Keratinocyte (primary cell): ENCODE data around the gene USP27X. TPM values are rescaled to one million over a fixed set of nuclear protein-coding genes. Genes with fewer than 3 reads are reported as not detected.

Experiments used
- DNase-seq: peaks from one replicate; pipeline ENCODE4 v3.0.0-alpha.2; 2011; ENCODE audit warnings: low read depth, missing footprints, low spot score
- FAIRE-seq: peaks from 2 replicates; lab custom pipeline; 2011; peaks lifted over from hg19 to GRCh38; lab: Jason Lieb, UNC
- H2AFZ ChIP-seq: 2 replicates; pipeline ENCODE4 v1.6.0; 2012; ENCODE audit warnings: low read length, control low read depth, inconsistent platforms; ENCODE audit not compliant: control insufficient read depth
- H3K27ac ChIP-seq: 2 replicates; pipeline ENCODE4 v1.5.1; 2011; ENCODE audit warnings: low read length; ENCODE audit not compliant: control insufficient read depth, insufficient read depth
- H3K27me3 ChIP-seq: 3 replicates; pipeline ENCODE4 v1.6.0; 2011; ENCODE audit warnings: low read length; ENCODE audit not compliant: control insufficient read depth, insufficient read depth; ENCODE audit errors: extremely low read depth
- H3K36me3 ChIP-seq, 2 experiments: 2 replicates in 1 of 2; 3 replicates in 1 of 2; pipeline ENCODE4 v1.5.1; 2011; ENCODE audit warnings: low read length in 2 of 2, mild to moderate bottlenecking in 1 of 2; ENCODE audit not compliant: control insufficient read depth in 2 of 2, insufficient read depth in 2 of 2; ENCODE audit errors: extremely low read depth in 1 of 2
- H3K4me1 ChIP-seq: 3 replicates; pipeline ENCODE4 v1.5.1; 2011; ENCODE audit warnings: low read length; ENCODE audit not compliant: control insufficient read depth, insufficient read depth; ENCODE audit errors: extremely low read depth
- H3K4me2 ChIP-seq: 3 replicates; pipeline ENCODE4 v1.6.0; 2011; ENCODE audit warnings: low read depth, low read length; ENCODE audit not compliant: control insufficient read depth, insufficient read depth; ENCODE audit errors: extremely low read depth
- H3K4me3 ChIP-seq, 3 experiments: fragments of 200-600 bp in 1 of 3; sonication (generic) in 1 of 3; 2 replicates in 2 of 3; 3 replicates in 1 of 3; pipeline ENCODE4 v1.5.1; 2011 to 2016; ENCODE audit warnings: low read length in 3 of 3, mild to moderate bottlenecking in 3 of 3, control low read depth in 2 of 3, inconsistent platforms in 1 of 3, low read depth in 1 of 3, mixed read lengths in 1 of 3, mixed run types in 1 of 3, moderate library complexity in 1 of 3; ENCODE audit not compliant: control insufficient read depth in 2 of 3, insufficient read depth in 2 of 3; ENCODE audit errors: extremely low read depth in 1 of 3
- H3K79me2 ChIP-seq: 2 replicates; pipeline ENCODE4 v1.6.0; 2012; ENCODE audit warnings: low read length; ENCODE audit not compliant: control insufficient read depth, insufficient read depth
- H3K9ac ChIP-seq: 3 replicates; pipeline ENCODE4 v1.6.0; 2011; ENCODE audit warnings: low read length; ENCODE audit not compliant: control insufficient read depth, insufficient read depth; ENCODE audit errors: extremely low read depth
- H3K9me1 ChIP-seq: 3 replicates; pipeline ENCODE4 v1.6.0; 2011; ENCODE audit warnings: low read length; ENCODE audit not compliant: control insufficient read depth, insufficient read depth; ENCODE audit errors: extremely low read depth
- H3K9me3 ChIP-seq: 2 replicates; pipeline ENCODE4 v1.5.1; 2012; ENCODE audit warnings: low read depth, low read length; ENCODE audit not compliant: control insufficient read depth
- H4K20me1 ChIP-seq: 3 replicates; pipeline ENCODE4 v1.6.0; 2011; ENCODE audit warnings: low read length; ENCODE audit not compliant: control insufficient read depth, insufficient read depth; ENCODE audit errors: extremely low read depth
- EZH2 ChIP-seq: IDR thresholded peaks from one replicate; pipeline ENCODE4 v1.6.1; 2012; ENCODE audit warnings: inconsistent platforms, mild to moderate bottlenecking, low read length, moderate library complexity
- dilution Hi-C: fragments of 300-500 bp; cut with MboI; formaldehyde crosslinking; loops from one replicate; pipeline ENCODE4 v1.7.0; 2020; ENCODE audit warnings: low sequenced_read_pairs; ENCODE audit not compliant: extremely low pct_ligation_motif_present
- polyA plus RNA-seq, 5 experiments: library from polyadenylated mRNA; depleted of rRNA in 3 of 5; stranded (reverse) in 3 of 5; stranded (forward) in 1 of 5; unstranded in 1 of 5; fragments of >200 nt; gene quantifications; 1 replicate in 1 of 5; 2 replicates in 3 of 5; 3 replicates in 1 of 5; pipeline versions ENCODE4 v1.2.1 to v1.2.3, GENCODE V29; 2011 to 2012; ENCODE audit warnings: missing spikeins in 2 of 5, low read depth in 1 of 5, low replicate concordance in 1 of 5
- TF ChIP-seq, protein P1 (sequence below), 3 experiments: IDR thresholded peaks in 1 of 3; conservative IDR thresholded peaks in 1 of 3; optimal IDR thresholded peaks in 1 of 3; 2 replicates in 2 of 3; 3 replicates in 1 of 3; pipeline versions ENCODE3 to v1.5.1; 2011; ENCODE audit warnings: low read length in 3 of 3, mild to moderate bottlenecking in 3 of 3, moderate library complexity in 2 of 3, control low read depth in 1 of 3, inconsistent platforms in 1 of 3; ENCODE audit not compliant: insufficient read depth in 2 of 3; ENCODE audit errors: extremely low read depth in 1 of 3

The USP27X gene
- polyA plus RNA-seq, 1 donor (not counting 4 experiments of a cell fraction or from before 2014, with no cell fraction given): 2.8 TPM

DNA sequence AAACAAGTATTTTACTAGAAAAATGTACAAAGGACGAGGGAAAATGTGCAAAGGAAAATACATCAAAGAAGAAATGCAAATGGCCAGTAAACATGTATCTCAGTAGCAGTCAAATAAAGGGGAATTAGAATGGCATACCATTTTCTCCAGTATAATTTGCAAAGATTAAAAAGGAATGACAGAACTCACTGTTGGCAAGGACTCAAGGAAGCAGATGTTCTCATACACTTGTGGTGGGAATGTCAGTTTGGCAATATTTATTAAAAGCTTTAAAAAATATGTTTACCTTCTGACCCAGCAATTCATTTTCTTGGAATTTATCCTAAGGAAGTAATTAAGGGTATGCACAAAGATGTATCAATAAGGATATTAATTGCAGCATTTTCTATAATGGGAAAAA is 50.8 kb downstream of the USP27X start:
- Histone ChIP-seq H3K4me1 (no peaks in the 10 kb centered on the region), H3K27me3 (no peaks in the 10 kb centered on the region), H2AFZ (no peak overlapping the region), H3K9ac (no peak overlapping the region), H3K9me3 (no peaks in the 10 kb centered on the region), H3K4me3 (no peak overlapping the region), H3K36me3 (no peaks in the 10 kb centered on the region), H3K4me2 (no peak overlapping the region), H3K9me1 (no peaks in the 10 kb centered on the region), H3K27ac (no peak overlapping the region), H4K20me1 (no peaks in the 10 kb centered on the region), H3K79me2 (no peaks in the 10 kb centered on the region)
- TF ChIP-seq EZH2: no peak
- TF ChIP-seq, protein P1, sequence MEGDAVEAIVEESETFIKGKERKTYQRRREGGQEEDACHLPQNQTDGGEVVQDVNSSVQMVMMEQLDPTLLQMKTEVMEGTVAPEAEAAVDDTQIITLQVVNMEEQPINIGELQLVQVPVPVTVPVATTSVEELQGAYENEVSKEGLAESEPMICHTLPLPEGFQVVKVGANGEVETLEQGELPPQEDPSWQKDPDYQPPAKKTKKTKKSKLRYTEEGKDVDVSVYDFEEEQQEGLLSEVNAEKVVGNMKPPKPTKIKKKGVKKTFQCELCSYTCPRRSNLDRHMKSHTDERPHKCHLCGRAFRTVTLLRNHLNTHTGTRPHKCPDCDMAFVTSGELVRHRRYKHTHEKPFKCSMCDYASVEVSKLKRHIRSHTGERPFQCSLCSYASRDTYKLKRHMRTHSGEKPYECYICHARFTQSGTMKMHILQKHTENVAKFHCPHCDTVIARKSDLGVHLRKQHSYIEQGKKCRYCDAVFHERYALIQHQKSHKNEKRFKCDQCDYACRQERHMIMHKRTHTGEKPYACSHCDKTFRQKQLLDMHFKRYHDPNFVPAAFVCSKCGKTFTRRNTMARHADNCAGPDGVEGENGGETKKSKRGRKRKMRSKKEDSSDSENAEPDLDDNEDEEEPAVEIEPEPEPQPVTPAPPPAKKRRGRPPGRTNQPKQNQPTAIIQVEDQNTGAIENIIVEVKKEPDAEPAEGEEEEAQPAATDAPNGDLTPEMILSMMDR (optimal IDR thresholded peaks at IDR 0.05 in 1 of 3, IDR thresholded peaks at IDR 0.05 in 1 of 3, conservative IDR thresholded peaks at IDR 0.05 in 1 of 3; ENCODE audit: extremely low read depth in 1 of 3, insufficient read depth in 2 of 3, low read length in 3 of 3): no peak
- no peak for FAIRE-seq
- dilution Hi-C loops: no loop called here
- DNase-seq: no peak

Other genes with a start within 250 kb of the USP27X start
- gene PAGE1, start 183.5 kb upstream of the USP27X start, polyA plus RNA-seq: not detected in 3 replicates
- not detected in 3 replicates for gene PAGE4, start 50.2 kb upstream of the USP27X start, polyA plus RNA-seq
- 3.1 to 4.6 TPM (median 3.9 TPM) in 3 replicates for gene CLCN5, start 43.1 kb downstream of the USP27X start, polyA plus RNA-seq